Left forelimb (tissue), 1 donor: Measurements from ENCODE around the gene KCNH2.

Source experiments
- DNase-seq: peaks from one replicate; pipeline ENCODE4 v3.0.0-alpha.2; 2018; ENCODE audit warnings: low spot score

KCNH2 gene

DNA sequence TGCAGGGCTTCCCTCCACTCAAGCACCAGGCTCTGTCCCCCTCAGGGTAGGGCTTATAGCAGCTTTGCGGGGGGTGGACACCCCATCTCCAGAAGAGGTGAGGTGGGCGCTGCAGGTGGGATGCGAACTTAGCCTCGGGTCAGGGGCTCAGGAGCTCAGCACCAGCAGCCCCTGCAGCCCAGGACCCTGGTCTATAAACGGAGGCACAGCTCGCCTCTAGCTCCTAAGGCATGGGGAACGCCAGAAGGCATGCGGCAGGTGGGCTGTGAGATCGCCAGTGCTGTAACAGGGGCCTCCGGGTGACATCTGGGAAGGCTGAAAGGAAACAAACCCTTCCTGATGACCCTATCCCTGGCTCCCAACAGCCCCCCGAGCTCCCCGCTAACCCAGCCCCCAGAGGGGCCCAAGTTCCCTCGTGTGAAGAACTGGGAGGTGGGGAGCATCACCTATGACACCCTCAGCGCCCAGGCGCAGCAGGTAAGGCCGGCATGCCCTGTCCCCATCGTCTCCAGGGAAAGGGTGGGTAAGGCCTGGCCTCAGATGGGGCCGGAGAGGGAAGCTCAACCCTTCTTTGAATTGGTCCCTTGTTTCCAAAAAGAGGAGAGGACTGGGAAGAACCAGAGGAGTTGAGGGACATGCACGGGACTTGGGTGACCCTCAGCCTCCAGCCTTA, 16.9 kb upstream of the KCNH2 start:
- no peak for DNase-seq

DNA sequence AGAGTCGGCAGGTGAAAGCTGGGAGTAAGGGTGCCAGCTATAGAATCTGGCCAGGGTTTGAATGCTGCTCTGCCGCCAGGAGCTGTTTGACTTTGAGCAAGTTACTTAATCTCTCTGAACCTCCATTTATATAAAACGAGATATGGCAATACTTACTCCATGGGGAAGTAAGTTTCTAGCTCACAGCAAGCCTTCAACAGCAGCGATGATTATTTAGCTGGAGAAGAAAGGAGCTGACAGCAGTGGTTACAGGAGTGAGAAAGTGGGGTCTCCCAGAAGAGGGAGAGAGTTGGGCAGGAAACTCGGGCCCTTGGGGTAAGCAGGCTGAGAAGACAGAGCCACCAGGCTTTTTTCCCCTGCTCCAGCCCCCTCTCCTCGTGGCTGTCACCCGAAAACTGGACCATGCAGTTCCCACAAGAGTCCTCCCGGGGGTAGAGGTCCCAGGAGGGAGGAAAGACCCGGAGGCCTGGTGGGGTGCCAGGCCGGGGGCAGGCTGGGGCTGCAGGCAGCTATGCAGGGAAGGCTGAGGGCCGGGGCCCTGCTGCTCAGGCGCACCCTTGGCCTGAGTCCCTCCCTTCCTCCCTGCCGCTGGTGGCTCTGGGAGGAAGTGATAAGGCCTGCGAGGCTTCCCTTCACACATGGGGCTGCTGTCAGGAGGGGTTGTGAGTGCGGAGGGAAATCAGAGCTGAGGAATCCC, 16.2 kb upstream of the KCNH2 start:
- no peak for DNase-seq

DNA sequence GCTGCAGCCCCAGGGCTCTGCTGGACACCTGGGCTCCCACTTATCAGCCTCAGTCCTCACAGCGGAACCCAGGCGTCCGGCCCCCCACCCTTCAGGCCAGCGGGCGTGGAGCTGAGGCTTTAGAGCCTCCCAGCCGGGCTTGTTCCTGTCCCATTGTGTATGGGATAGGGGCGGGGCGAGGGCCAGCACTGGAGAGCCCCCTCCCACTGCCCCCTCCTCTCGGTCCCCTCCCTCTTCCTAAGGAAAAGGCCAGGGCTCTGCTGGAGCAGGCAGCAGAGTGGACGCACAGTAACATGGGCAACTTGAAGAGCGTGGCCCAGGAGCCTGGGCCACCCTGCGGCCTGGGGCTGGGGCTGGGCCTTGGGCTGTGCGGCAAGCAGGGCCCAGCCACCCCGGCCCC, 15.4 kb upstream of the KCNH2 start:
- no peak for DNase-seq

DNA sequence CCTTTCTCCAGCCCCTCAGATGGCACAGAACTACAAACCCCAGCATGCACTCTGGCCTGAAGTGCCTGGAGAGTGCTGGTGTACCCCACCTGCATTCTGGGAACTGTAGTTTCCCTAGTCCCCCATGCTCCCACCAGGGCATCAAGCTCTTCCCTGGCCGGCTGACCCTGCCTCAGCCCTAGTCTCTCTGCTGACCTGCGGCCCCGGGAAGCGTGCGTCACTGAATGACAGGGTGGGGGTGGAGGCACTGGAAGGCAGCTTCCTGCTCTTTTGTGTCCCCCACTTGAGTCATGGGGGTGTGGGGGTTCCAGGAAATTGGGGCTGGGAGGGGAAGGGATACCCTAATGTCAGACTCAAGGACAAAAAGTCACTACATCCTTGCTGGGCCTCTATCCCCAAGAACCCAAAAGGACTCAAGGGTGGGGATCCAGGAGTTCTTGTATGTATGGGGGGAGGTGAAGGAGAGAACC, 14.7 kb upstream of the KCNH2 start:
- DNase-seq = no peak

DNA sequence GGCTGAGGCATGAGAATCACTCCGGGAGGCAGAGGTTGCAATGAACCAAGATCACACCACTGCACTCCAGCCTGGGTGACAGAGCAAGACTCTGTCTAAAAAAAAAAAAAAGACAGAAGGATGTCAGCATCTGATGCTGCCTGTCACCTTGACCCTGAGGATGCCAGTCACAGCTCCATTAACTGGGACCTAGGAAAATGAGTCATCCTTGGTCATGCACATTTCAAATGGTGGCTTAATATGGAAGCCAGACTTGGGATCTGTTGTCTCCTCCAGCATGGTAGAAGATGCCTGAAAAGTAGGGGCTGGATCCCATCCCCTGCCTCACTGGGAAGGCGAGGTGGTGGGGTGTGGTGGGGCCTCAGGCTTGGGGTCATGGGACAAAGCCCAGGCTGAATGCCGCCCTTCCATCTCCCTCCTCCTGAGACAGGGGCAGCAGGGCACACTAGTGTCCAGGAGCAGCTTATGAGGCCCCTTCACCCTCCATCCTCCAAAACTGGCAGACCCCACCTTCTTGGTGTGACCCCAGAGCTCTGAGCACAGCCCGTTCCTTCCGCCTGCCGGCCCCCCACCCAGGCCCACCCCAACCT, 14.0 kb upstream of the KCNH2 start:
- no peak for DNase-seq

DNA sequence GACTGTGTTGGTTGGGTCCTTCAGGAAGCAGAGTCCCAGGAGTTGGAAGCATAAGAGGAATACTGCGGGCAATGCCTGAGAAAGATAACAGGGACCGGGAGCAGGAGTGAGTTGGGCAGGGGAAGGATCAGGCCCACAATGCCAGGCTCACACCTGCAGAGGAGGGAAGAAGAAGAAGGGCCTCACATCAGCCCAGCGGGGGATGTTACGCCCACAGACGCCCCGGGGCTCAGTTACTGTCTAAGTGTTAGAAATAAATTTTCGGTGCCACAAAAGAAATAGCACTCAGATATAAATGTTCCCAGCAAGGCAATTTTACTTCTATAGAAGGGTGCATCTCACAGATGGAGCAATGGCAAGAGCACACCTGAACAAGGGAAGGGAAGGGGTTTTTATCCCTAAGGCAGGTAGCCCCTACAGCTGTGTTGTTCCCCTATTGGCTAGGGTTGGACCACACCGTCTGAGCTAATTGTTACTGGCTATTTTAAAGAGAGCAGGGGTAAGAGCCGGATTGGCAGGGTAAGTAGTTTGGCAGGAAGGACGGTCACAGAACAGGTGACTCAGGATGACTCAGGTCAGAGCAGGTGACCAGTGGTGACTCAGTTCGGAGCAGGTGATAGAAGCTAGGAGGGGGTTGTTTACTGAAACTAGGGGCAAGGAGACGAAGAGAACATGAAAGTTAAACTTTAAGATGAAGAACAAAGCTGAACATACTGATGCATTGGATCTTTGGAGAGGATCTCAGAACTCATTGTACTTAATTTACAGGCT, 12.5 kb upstream of the KCNH2 start, which contains the start of gene NOS3:
Gene NOS3, plus strand, starts transcription at position 602 of the 771 bp plus-strand sequence. CDS start 2,787 bp downstream, outside the sequence.
- DNase-seq = no peak

DNA sequence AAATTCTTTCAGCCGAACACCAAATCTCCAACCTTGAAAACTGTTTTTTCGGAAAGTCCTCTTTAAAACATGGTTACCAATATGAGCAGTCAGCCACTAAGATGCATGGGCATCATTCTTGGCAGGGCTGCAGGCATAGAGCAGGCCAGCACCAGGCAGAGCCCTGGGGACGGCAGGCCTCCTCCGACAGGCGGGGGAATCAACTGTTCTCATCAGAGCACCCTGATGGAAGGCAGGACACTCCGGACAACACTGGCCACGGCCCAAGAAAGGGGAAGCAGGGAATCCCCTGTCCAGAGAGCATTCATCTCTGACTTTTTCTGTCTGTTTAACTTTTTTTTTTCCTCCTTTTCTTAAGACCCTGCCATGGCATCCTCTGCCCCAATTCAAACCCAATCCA, 11.3 kb upstream of the KCNH2 start:
- DNase-seq = no peak

DNA sequence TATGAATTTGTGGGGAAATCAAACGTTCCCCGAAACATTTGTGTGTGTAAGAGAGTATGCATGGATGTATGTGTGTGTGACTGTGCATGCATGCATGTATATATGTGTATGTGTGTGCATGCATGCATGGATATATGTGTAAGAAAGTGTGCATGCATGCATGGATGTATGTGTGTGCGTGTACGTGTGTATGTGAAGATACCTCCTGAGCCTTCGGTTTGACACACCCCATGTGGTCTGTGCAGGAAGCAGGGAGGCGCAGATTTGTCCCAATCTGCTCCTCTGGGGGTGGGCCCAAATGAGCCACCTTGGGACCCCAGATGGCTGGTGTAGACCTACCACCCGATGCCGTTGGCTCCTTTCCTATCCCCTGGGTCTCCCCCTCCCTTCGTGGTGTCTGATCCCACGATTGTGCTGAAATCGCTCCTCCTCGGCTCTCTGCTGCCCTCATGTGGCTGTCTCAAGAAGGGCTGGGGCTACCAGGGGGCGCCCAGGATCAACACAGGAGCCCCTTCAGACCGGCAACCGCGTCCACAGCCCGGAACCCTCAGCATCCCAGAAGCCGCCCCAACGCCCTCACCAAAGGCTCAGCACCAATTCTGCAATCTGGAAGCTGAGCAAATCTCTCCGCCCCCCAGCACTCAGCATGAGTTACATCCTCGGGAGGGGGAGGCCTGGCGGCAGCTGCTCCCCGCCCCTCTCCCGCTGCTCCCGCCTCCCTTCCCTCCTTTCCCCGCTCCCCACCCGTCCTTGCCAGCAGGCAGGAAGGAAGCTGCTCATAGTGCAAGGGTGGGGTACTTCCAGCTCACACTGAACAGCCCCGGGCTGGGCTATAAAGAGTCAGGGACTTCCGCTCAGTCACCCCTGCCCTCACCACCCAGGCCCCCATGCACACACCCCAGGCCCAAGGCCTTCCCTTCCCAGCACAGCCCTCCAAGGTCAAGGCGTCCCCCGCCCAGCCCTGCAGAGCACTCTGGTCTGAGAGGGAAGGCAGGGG, 10.4 kb upstream of the KCNH2 start:
- DNase-seq = peak; percentile 85

DNA sequence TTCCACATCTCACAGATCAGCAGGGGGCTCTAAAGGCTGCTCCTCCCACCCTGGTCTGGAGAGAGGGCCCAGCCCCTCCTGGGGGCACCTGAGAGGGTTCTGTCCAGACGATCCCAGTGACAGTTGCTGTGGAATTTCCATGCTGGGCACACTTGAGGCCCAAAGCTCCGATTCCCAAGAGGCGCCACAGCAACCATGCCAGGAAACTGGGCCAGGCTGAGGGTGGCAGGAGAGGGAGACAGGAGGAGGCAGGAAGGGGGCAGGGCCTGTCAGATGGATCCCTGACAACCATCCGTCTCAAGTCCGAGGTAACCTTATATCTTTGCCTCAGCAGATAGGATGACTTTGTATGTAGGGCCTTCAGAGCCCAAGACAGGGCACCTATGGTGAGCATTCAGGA, 8.4 kb upstream of the KCNH2 start:
- no peak for DNase-seq

DNA sequence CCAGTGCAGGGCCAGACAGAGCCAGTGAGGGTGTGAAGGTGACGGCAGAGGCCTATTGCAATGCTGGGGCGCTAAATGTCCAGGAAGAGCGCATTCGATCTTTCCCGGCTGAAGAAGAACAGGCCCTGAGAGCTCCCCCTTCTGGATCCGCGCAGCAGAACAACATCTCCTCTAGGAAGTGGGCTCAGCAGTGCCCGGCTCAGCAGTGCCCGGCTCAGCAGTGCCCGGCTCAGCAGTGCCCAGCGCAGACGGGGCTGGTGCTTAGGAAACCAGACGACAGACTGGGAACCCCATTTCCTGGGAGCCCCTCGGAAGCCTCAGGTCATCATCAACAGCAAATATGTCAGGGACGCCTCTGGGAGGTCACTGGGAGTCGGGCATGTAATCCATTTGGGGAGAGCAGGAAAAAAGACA, 8.0 kb upstream of the KCNH2 start:
- no peak for DNase-seq

DNA sequence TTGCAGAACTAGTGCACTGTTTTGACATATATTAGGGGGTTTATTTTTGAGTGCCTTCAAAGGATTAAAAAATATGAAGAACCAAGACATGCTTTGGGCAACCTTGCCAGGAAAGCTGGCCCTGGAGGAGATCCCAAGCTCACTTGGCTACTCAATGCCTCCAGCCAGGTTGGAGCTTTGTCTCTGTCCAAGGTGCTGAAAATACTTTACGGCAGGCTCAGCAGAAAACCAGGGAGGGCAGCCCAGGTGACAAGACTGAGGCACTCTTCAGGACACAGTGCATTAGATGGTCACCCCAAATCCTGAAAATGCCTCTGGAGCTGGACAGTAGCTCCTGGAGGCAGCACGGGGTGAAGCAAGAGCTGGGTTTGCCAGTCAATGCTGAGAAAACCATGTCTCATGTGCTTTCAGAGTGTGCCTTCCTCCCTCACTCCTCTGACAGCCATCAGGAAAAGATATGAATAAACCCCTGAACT, 5.8 kb upstream of the KCNH2 start:
- no peak for DNase-seq

DNA sequence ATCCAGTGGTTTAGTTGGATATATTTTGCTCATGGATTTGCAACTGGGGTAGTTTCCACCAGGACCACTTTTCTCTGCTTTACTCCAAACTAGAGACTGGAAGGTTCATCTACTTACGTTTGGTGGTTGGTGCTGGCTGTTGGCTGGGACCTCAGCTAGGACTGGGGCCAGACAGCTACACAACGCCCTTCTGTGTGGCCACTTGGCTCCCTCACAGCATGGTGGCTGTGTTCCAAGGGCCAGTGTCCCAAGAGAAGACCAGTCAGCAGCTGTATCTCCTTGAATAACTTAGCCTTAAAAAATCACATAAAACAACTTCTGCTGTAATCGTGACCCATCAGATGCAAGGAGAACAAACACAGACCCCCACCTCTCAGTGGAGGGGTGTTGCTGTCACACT, 4.2 kb upstream of the KCNH2 start:
- DNase-seq = no peak

DNA sequence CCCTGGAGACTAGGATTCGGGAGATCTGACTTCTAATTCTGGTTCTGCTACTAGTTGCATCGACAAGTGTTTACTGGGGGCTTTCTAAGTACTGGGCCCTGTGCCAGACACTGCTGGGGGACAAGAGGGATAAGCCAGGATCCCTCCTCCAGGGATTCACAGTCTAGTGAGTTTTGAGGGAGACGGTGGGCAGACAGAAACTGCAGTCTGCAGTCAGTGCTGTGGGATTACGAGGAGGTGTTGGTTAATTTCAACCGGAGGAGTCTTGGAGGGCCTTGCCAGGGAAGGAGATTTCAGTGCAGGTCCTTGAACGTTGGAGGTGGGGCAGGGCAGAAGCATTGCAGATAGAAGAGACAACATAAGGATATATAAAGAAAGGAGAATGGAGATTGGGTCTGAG, 3.5 kb upstream of the KCNH2 start:
- DNase-seq = no peak

DNA sequence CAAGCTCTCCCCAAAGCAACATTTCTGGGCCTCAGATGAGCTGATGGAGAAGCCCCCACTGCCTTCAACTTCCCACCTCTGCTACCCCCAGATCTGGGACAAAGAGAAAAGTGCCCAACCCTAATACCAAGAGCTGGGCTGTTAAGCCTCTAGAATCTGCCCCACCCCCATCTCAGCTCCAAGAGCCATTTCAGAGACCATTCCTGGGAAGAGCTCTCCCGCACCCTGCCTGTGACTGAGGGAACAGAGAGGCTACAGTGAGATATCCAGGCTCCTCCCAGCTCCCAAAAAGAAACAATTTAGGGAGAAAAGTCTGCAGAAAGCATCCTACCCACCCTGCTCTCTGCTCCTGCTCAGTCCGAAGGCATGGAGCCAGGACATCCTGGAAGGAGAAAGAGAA, 2.5 kb upstream of the KCNH2 start:
- no peak for DNase-seq

DNA sequence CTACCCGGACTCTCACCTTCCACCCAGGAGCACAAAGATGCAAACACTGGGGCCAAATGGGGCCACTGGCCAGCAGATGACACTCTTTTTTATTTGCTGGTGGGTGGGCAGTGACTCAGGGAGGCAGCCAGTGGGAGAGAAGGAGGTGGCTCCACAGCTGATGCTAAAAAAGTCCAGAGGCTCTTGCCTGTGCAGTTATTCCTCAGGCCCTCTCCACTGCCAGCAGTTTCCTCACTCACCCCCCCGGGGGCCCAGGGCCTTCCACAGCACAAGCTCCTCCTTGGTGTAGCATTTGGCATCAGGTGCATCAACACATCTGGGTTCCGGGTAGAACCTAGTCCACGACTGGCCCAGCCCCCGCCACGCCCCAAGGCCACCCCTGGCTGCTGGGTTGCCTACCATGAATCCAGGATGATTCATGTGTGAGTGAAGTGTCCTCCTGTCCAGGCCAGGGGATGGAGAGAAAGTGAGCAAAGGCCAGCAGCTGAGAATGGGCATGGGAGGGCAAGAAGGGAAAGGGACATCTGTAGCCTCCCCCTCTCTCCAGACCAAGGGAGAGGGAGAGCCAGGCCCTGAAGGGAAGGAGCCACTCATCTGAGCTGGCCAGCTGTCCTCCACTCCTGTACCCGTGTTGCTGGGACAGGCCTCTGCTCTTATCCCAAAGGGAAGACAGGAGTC, 1.7 kb upstream of the KCNH2 start:
- DNase-seq = no peak

DNA sequence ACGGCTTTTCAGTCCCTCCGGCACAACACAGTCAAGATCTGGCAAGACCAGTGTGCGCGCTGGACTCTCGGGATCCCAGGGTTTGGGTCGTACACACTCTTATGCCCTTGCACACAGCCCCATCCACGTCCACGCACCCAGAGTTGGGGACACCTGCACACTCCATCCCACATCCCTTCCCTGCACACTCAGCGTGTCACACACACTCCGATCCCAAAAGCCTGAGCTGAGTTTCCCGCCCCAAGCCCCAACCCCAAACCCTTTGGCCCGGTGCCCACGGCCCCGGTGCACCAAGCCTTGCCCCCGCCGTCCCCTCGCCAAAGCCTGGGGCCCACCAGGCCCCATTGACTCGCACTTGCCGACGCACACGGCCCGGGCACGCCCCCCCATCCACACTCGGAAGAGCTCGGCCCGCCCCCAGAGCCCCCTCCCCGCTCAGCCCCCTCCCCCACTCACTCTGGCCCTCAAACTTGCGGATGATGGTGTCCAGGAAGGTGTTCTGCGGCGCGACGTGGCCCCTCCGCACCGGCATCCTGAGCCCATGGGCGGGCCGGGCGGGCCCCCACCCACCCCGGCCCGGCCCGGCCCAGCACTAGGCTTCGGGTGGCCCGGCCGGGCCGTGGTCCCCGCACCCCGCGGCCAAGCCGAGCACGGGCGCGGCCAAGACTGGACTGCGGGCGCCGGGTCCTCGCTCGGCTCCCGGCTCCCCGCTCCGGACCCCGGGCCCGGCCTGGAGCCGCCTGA, 567 bp downstream of the KCNH2 start:
- DNase-seq = no peak

DNA sequence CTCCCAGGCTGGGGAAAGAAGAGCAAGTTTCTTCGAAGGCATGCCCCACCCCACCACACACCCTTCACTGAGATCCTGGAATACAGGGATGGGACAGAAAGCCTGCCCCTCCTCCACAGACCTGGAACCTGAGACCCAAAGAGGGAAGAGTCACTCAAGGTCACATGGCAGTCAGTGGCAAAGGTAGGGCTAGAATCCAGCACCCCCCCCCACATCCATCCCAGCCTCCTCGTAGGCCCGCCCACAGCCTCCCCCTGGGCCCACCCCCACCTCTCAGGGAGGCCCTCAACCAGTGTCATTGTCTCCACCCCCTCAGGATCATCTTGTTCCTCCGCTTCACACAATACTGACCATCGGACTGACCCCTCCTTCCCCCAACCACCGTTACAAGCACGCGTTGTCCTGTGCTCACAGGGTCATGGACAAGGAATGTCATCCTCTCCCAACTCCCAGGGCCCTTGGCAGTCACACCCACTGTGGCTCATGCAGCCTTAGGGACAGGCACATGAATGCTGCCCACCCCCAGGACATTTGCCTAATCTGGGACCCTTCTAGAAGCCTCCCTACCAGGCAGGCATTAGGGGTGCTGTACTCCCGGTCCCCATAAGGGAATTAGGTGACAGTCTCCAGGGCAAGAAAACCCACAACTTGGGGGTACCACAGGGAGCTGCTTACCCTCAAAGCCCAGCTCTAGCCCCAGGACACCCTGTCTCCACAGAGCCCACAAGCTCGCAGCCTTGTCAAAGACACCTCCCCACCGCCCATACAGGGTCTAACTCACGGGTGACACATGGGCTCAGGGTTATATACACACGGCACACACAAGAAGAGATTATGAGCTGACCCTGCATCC, 1.4 kb downstream of the KCNH2 start:
- no peak for DNase-seq

DNA sequence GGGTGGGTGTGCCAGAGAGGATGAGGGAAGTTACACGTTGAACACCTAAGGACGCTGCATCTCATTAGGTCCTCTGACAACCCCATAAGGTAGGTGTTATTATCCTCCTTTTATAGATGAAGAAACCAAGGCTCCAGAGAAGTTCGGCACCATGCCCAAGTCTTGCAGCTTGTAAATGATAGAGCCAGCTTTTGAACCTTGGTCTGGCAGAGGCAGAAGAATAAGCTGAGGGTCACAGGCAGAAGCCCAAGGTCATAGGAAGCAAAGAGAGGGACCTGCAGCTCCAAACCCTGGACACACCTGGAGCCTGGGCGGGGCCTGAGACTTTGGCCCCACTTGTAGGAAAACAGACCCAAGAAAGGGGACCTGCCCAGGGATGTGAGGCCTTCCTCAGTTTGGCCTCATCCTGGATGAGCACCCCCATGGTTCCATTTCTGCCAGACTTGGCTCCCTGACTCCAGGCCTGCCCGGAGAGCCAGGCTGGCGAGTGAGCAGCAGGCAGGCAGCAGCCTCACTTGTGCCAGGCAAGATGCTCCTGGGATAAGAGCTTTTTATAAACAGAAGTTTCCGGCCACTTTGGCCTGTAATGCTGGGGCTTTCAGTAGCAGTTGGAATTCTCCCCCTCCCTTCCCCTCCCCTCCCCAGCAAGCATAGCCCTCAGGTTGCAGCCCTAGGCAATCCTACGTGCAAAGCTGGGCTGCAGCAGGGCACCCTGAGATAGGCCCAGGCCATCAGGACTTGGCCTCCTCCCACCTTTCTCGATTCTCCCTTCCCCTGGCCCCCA, 2.4 kb downstream of the KCNH2 start:
- no peak for DNase-seq
